Common myeloid progenitor, CD34-positive (primary cell): Measurements from ENCODE around the gene TNFAIP2.
A peak's percentile ranks its signal among the peaks of the same experiment; 100 is the strongest.

Experiments used
- CTCF ChIA-PET: fragments of 350-600 bp; sonication (Branson Sonifier 250); formaldehyde crosslinking; loops from one replicate; lab custom pipeline; 2021; ENCODE audit warnings: antibody characterized with exemption; lab: Charles Lee
- POLR2A ChIA-PET: fragments of 350-600 bp; sonication (Branson Sonifier 250); formaldehyde crosslinking; loops from one replicate; lab custom pipeline; 2021; ENCODE audit warnings: antibody characterized with exemption; lab: Charles Lee
- DNase-seq, 3 donors: peaks; one replicate each; pipeline versions ENCODE4 v3.0.0 to v3.0.0-alpha.2; 2013
- H3K27ac ChIP-seq, 2 experiments: 1 replicate in 1 of 2; 2 replicates in 1 of 2; pipeline ENCODE4 v1.7.0; 2013; ENCODE audit warnings: inconsistent platforms in 2 of 2, low read length in 2 of 2, mild to moderate bottlenecking in 2 of 2, low read depth in 1 of 2, moderate library complexity in 1 of 2; ENCODE audit not compliant: severe bottlenecking in 2 of 2, insufficient read depth in 1 of 2, poor library complexity in 1 of 2
- H3K27me3 ChIP-seq, 5 experiments: replicated peaks in 2 of 5; 1 replicate in 3 of 5; 2 replicates in 2 of 5; pipeline versions ENCODE4 v1.6.1 to v1.7.0; 2013; ENCODE audit warnings: low read length in 4 of 5, mild to moderate bottlenecking in 2 of 5, moderate library complexity in 2 of 5, inconsistent platforms in 1 of 5; ENCODE audit not compliant: insufficient read depth in 5 of 5, control insufficient read depth in 4 of 5
- H3K36me3 ChIP-seq, 4 experiments: 1 replicate in 2 of 4; 2 replicates in 2 of 4; pipeline versions ENCODE4 v1.6.1 to v1.7.0; 2013; ENCODE audit warnings: low read length in 3 of 4, control low read depth in 1 of 4, mild to moderate bottlenecking in 1 of 4; ENCODE audit not compliant: control insufficient read depth in 4 of 4, insufficient read depth in 4 of 4
- H3K4me1 ChIP-seq, 4 experiments: 1 replicate in 3 of 4; 2 replicates in 1 of 4; pipeline versions ENCODE4 v1.6.1 to v1.7.1; 2013; ENCODE audit warnings: low read length in 3 of 4, mild to moderate bottlenecking in 3 of 4, control low read depth in 1 of 4, inconsistent platforms in 1 of 4, moderate library complexity in 1 of 4; ENCODE audit not compliant: control insufficient read depth in 4 of 4, insufficient read depth in 4 of 4; ENCODE audit errors: control extremely low read depth in 1 of 4
- H3K4me3 ChIP-seq, 7 experiments: 1 replicate in 4 of 7; 2 replicates in 3 of 7; pipeline versions ENCODE4 v1.5.1 to v1.7.0; 2013; ENCODE audit warnings: mild to moderate bottlenecking in 7 of 7, low read length in 6 of 7, moderate library complexity in 6 of 7, inconsistent platforms in 2 of 7, low read depth in 2 of 7, control low read depth in 1 of 7; ENCODE audit not compliant: insufficient read depth in 4 of 7, control insufficient read depth in 1 of 7; ENCODE audit errors: extremely low read depth in 1 of 7
- H3K9me3 ChIP-seq, 5 experiments: 1 replicate in 4 of 5; 2 replicates in 1 of 5; pipeline versions ENCODE4 v1.6.1 to v1.7.1; 2013; ENCODE audit warnings: low read length in 4 of 5, mild to moderate bottlenecking in 2 of 5, inconsistent platforms in 1 of 5, low read depth in 1 of 5, moderate library complexity in 1 of 5; ENCODE audit not compliant: control insufficient read depth in 4 of 5, insufficient read depth in 2 of 5; ENCODE audit errors: control extremely low read depth in 1 of 5
- WGBS: methylation state at CpG from one replicate; pipeline ENCODE4 v1.1.5; 2013; ENCODE audit not compliant: insufficient coverage; 5-methylcytosine and 5-hydroxymethylcytosine counted together

TNFAIP2 gene

GRCh38 chr14:103099081-103099732, 24.1 kb upstream of the TNFAIP2 start:
- no peak overlapping the region for H3K4me3 ChIP-seq

GRCh38 chr14:103099733-103100280, 23.5 kb upstream of the TNFAIP2 start:
- H3K4me1 ChIP-seq = peaks cover 0 to 26% (median 14%) of the 10 kb centered on the region in 4 experiments
- no peak overlapping the region for H3K4me3 ChIP-seq
- ChIA-PET POLR2A (no interaction called here), CTCF (interaction anchor here (0.8 to 12.2 kb wide), 5 partner anchors 9 to 192 kb away, joined by 3 to 179 read pairs (median 8); no protein-coding TSS in a partner anchor)
- no peak for DNase-seq
- H3K9me3 ChIP-seq = no peaks in the 10 kb centered on the region
- peaks cover 0 to 38% (median 20%) of the 10 kb centered on the region in 5 experiments for H3K27me3 ChIP-seq
- no peaks in the 10 kb centered on the region for H3K36me3 ChIP-seq
- 88% methylated on average over 8 of the region's 8 CpGs for WGBS
- H3K27ac ChIP-seq = no peak overlapping the region

More at GRCh38 chr14:103099081-103099732, 24.1 kb upstream of the TNFAIP2 start:
- H3K9me3 ChIP-seq = no peaks in the 10 kb centered on the region
- peak overlapping the region in 1 of 2 experiments; percentile 14 for H3K27ac ChIP-seq
- DNase-seq = no peak
- WGBS = 85% methylated on average over 11 of the region's 12 CpGs
- H3K36me3 ChIP-seq = no peaks in the 10 kb centered on the region
- CTCF ChIA-PET = interaction anchor here (2.6 to 12.2 kb wide), 3 partner anchors 8 to 40 kb away, joined by 8 to 179 read pairs (median 11); no protein-coding TSS in a partner anchor
- H3K27me3 ChIP-seq = peaks cover 0 to 32% (median 14%) of the 10 kb centered on the region in 5 experiments
- H3K4me1 ChIP-seq = peaks cover 0 to 23% (median 16%) of the 10 kb centered on the region in 4 experiments
- POLR2A ChIA-PET = no interaction called here

GRCh38 chr14:103100281-103101121, 22.8 kb upstream of the TNFAIP2 start:
- Histone ChIP-seq H3K4me3 (no peak overlapping the region), H3K4me1 (peaks cover 0 to 31% (median 19%) of the 10 kb centered on the region in 4 experiments), H3K9me3 (no peaks in the 10 kb centered on the region), H3K27ac (no peak overlapping the region), H3K27me3 (peaks cover 0 to 41% (median 20%) of the 10 kb centered on the region in 5 experiments), H3K36me3 (no peaks in the 10 kb centered on the region)
- WGBS = 97% methylated on average over 15 of the region's 25 CpGs
- no peak for DNase-seq
- ChIA-PET POLR2A (interaction anchor here (0.6 kb wide), 1 partner anchor 24 kb away, joined by 3 read pairs; no protein-coding TSS in a partner anchor), CTCF (interaction anchor here (0.8 to 12.2 kb wide), 6 partner anchors 9 to 192 kb away, joined by 3 to 179 read pairs (median 9); no protein-coding TSS in a partner anchor)

DNA sequence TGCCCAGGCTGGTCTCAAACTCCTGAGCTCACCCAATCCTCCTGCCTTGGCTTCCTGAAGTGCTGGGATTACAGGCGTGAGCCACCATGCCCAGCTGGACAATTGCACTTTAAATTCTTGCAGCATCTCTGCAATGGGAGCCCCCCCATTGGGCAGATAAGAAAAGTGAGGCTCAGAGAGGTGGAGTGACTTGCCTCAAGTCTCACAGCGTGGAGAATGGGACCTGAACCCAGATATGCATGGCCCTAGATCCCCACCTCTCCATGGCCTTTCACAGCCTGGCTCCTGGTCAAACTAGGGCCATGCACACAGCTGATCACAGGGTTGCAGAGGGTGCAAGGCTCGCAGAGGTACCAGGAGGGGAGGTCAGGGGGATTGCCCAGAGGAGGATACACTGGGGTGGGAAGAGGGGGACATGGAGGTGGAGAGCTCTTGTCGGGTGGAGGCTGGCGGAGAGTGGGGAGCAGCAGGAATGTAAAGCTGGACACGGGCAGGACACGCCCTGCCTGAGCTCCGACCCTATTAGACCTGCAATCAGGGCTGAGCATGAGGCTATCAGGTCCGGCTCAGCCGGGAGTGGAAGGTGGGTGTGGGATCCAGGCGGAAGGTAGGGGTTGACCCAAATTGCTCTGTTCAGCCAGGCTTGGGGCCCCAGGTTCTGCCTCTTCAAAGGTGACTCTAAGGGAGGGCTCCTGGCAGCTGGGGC, 21.9 kb upstream of the TNFAIP2 start:
- CTCF ChIA-PET = interaction anchor here (1.4 to 12.2 kb wide), 6 partner anchors 8 to 191 kb away, joined by 4 to 179 read pairs (median 10); no protein-coding TSS in a partner anchor
- Histone ChIP-seq H3K27ac (no peak overlapping the region), H3K9me3 (no peaks in the 10 kb centered on the region), H3K4me3 (no peak overlapping the region), H3K27me3 (peaks cover 0 to 41% (median 20%) of the 10 kb centered on the region in 5 experiments), H3K36me3 (no peaks in the 10 kb centered on the region), H3K4me1 (peaks cover 0 to 36% (median 25%) of the 10 kb centered on the region in 4 experiments)
- POLR2A ChIA-PET = interaction anchor here (0.7 kb wide), 1 partner anchor 45 kb away, joined by 3 read pairs; no protein-coding TSS in a partner anchor
- WGBS = 98% methylated on average over 9 of the region's 11 CpGs
- no peak for DNase-seq

DNA sequence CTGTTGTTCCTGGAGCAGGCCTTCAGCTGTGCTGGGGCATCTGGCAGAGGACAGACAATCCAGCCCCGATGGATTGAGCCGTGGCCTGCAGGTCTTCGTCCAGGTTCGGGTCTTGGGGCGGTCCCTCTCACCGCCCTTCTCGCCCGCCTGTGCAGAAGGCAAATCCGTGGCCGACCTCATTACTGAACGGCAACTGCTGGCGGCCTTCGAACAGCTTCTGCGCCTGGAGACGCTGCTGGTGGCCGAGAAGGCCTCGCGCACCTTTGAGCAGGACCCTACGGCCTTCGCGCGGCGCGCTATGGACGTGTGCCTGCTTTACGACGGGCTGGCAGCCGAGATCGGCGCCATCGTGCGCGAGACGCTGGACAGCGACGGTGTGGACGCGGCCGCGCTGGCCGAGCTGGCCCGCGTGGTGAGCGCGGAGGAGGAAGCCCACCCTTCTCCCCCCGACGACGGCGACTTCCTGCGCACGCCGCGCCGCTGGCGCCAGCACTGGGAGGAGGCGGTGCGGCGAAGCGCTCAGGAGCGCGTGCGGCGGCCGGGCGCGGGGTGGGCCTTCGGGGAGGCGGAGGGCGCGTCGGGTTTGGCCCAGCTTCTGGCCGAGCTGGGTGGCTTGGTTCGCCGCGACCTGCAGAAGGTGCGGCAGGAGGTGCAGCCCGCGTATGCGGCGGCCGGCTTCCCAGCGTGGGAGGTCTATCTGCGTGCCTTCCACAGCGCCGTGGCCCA, 21.1 kb upstream of the TNFAIP2 start:
- Histone ChIP-seq H3K36me3 (no peaks in the 10 kb centered on the region), H3K9me3 (no peaks in the 10 kb centered on the region), H3K4me1 (peaks cover 0 to 36% (median 25%) of the 10 kb centered on the region in 4 experiments), H3K27ac (no peak overlapping the region), H3K4me3 (peak overlapping the region in 1 of 7 experiments; percentile 17), H3K27me3 (peaks cover 0 to 41% (median 20%) of the 10 kb centered on the region in 5 experiments)
- DNase-seq = peak in 1 of 3 donors; percentile 54
- ChIA-PET CTCF (interaction anchor here (0.5 to 12.2 kb wide), 10 partner anchors 8 to 358 kb away, joined by 3 to 179 read pairs (median 6); partner anchors contain the start of gene EXOC3L4), POLR2A (no interaction called here)
- 29% methylated on average over 83 of the region's 85 CpGs for WGBS
